RCC 7860 (cell line): ENCODE results near the gene BCKDHB.
"Not testable (repeated sequence)": the region's sequence is repeated elsewhere in the genome, so short reads cannot be mapped to it uniquely, and the experiment has no call there.

ENCODE experiments used
- DNase-seq: peaks from one replicate; pipeline ENCODE4 v3.0.0-alpha.2; 2015; ENCODE audit warnings: low spot score
- FAIRE-seq: peaks from 2 replicates; lab custom pipeline; 2012; peaks lifted over from hg19 to GRCh38; lab: Jason Lieb, UNC

BCKDHB gene

DNA sequence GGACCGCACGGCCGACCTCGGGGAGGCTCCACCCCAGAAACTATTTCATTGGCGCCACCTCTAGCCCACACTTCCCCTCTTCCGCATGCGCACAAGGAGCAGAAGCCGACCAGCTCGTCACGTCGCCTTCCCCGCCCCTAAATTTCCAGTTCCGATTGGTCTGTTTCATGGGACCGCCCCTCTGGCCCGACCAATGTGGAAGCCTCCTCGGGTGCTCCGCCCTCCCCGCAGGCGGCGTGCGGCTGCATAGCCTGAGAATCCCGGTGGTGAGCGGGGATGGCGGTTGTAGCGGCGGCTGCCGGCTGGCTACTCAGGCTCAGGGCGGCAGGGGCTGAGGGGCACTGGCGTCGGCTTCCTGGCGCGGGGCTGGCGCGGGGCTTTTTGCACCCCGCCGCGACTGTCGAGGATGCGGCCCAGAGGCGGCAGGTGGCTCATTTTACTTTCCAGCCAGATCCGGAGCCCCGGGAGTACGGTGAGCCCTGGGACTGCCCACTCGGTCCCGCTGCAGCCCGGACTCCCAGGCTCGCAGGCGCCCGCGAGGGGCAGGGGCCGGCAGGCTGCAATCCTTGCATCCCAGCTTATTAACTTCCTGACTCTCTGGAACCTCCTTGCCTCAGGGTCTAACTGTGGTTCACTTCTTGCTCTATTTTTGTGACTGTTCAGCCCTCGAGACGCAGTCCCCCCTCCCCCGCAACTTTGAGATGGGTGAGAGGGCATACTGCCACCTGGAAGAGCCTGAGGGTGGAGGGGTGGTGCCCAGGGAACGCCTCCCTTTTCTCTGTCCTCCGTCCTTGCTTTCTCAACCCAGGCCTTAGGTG lies at the start of gene BCKDHB:
TSS of gene BCKDHB (plus strand) at position 254 of the 818 bp plus-strand sequence. CDS start at position 277, 23 bp downstream.
- FAIRE-seq (peak; percentile 92), DNase-seq (peak; percentile 93)

GRCh38 chr6:80060774-80061173 lies 45.7 kb upstream of the BCKDHB start:
- no peak for FAIRE-seq
- no peak for DNase-seq

- DNase-seq, FAIRE-seq: not testable (repeated sequence)
Observed at GRCh38 chr6:80068146-80068545, 38.3 kb upstream of the BCKDHB start.

DNA sequence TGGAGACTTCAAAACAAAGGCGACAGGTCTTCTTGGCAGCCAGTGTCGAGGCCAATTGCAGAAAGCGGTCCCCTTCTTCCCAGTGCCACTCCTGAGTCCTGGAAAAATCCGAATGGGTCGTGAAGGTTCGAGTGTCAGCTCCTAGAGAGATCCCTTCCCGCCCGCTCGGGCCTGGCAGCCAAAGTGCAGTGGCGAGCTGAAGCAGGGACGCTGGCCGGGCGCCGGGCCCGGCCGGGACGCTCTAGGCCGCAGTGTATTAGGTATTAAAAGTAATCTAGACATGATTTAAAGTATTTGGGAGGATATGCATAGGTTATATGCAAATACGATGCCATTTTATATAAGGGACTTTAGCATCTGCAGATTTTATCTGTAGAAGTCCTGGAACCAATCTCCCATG lies 36.0 kb upstream of the BCKDHB start:
- DNase-seq, FAIRE-seq: not testable (repeated sequence)

- DNase-seq (no peak), FAIRE-seq (no peak)
Observed at GRCh38 chr6:80077067-80077466, 29.4 kb upstream of the BCKDHB start.

- DNase-seq (no peak), FAIRE-seq (no peak)
Observed at GRCh38 chr6:80088637-80089036, 17.8 kb upstream of the BCKDHB start.

DNA sequence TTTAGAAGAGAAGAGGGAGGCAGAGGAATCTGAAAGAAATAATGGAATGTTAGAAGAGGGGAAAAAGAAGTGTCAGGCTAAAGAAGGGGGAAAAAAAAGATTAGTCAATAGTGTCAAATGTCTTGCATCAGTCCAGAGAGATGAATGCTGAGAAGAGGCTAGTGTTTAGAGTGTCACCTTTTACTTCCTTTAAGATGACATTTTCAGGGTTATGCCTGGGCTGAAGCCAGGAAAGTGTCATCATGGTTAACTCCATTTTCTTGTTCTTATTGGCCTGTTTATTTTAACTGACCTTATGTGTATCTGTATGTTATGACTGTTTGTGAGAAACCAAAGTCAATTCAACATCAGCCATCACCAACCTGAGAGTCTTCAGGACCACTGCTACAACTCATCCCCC lies 15.0 kb upstream of the BCKDHB start:
- no peak for FAIRE-seq
- no peak for DNase-seq

GRCh38 chr6:80094017-80094416 lies 12.5 kb upstream of the BCKDHB start:
- FAIRE-seq, result peak; percentile 69
- no peak for DNase-seq

- FAIRE-seq (no peak), DNase-seq (no peak)
Observed at GRCh38 chr6:80095600-80095999, 10.9 kb upstream of the BCKDHB start.

DNA sequence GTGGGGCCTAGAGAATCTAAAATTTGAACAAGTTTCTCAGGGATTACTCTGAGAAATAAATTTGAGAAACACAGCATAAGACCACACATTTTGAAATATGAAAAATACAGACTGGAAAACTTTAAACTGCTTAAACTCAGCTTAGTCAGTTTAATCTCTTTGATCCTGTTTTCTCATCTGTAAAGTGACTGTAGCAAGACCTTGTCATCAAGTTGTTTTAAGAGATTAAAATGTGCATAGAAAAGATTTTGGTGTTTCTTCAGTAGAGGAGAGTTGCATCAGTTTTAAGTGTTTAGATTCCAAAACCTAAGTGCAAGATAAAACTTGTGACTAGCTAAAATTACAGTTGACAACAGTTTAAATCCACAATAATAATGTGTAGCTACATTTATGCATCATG lies 8.1 kb upstream of the BCKDHB start:
- FAIRE-seq, result no peak
- DNase-seq, result no peak

DNA sequence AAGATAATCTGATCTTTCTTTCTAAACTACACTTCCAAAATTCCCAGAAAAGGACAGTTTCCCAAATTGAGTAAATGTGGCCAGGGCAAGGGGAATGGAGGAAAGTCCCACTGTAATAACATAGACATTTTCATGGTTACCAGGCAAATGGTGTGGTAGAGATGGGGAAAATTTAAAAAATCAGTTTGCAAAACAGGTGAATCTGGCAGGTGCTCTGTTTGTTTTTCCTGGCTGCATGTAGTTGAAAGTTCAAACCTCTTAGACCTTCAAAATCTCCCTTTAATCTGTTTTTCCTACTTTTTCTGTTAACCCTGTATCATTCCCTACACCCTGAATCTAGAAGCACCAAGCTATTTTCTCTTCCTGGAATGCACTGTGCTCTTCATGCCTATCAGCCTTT lies 2.0 kb upstream of the BCKDHB start:
- DNase-seq (no peak), FAIRE-seq (no peak)

GRCh38 chr6:80105972-80106417 lies 476 bp upstream of the BCKDHB start:
- DNase-seq, result no peak
- no peak for FAIRE-seq

DNA sequence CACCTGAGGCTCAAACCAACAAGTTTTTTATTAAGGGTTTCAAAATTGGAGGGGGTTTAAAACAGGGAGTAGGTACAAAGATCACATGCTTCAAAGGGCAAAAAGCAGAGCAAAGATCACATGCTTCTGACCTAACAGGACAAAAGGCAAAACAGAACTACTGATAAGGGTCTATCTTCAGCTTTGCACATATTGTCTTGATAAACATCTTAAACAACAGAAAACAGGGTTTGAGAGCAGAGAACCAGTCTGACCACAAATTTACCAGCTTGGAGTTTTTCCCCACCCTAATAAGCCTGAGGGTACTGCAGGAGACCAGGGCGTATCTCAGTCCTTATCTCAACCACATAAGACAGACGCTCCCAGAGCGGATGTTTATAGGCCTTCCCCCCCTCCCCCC lies 16.1 kb downstream of the BCKDHB start:
- FAIRE-seq, DNase-seq: not testable (repeated sequence)

DNA sequence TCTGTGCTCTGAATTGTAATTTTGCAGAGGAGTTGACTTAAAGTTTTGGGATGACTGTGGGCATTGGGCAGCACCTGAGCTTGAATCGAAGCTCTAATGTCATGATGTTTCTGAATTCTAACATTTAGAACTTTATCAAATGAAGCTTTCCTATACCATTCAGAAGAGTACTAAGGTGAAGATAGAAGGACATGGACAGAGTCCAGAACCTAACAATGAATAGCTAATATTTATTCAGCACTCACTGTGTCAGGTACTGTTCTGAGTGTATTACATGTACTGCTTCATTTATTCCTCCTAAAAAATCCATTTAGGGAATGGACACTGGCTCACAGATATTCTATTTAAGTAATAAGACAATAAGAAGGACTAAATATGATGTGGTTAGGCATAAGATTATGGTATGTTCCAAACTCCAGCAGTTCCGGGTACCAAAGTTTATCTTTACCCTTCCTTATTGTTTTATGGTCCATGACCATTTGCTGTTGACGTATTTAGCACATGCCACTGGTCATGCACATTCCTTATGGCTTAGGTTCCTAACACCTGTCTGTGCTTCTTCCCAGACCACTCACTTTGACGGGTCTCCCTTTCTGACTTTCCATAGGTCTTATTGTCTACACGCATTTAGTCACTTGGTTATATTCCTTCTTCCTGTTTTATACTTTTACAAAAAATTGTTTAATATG lies 20.3 kb downstream of the BCKDHB start:
- FAIRE-seq (no peak), DNase-seq (no peak)

GRCh38 chr6:80129485-80129884 lies 23.0 kb downstream of the BCKDHB start:
- FAIRE-seq (no peak), DNase-seq (no peak)

DNA sequence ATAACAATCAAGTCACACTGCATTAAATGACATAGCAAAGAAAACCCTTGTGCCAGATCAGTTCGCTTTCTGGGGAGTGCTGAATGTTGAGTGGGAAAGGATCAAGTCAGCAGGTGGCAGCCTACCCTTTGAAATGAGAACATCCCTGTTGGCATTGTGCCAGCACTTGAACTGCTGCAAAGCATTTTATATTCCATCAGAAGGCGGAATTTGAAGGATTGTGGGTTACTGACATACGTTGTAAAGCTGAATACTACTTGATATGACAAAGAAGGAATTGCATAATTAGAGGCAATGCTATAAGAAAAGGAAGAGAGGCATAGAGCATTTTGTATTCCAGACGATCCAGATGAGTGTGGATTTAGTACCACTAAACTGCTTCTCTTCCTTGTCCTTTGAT lies 26.5 kb downstream of the BCKDHB start:
- DNase-seq, result peak; percentile 14
- FAIRE-seq, result peak; percentile 25

DNA sequence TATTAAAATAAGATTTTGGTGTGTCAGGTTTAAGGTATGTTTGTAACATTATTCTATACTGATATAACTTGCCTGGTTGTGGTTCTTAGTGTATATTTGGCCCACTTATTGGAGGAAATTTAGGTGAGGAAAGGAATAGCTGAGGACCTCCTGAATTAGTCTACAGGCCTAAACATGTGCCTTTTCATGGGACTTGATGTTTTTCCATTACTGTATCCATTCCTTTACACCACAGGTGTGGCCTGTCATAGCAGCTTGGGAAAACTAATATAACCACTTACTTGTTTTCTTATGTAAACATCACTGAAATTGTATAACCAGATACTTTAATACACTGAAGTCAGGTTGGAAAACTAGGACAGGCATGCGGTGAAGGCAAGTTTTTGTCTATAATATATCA lies 27.6 kb downstream of the BCKDHB start:
- no peak for DNase-seq
- FAIRE-seq, result no peak

GRCh38 chr6:80142586-80142985 lies 36.1 kb downstream of the BCKDHB start:
- DNase-seq, result no peak

GRCh38 chr6:80143419-80143937 lies 37.0 kb downstream of the BCKDHB start:
- DNase-seq (peak; percentile 73), FAIRE-seq (peak; percentile 87)

More at GRCh38 chr6:80142586-80142985, 36.1 kb downstream of the BCKDHB start:
- no peak for FAIRE-seq

- FAIRE-seq, result no peak
Observed at GRCh38 chr6:80144753-80145315, 38.4 kb downstream of the BCKDHB start.

GRCh38 chr6:80145509-80145908 lies 39.0 kb downstream of the BCKDHB start:
- DNase-seq, result no peak

More at GRCh38 chr6:80144753-80145315, 38.4 kb downstream of the BCKDHB start:
- DNase-seq, result no peak

More at GRCh38 chr6:80145509-80145908, 39.0 kb downstream of the BCKDHB start:
- no peak for FAIRE-seq
